Measurements from ENCODE around the gene EPHA3. TPM values are rescaled to one million over a fixed set of nuclear protein-coding genes. Genes with fewer than 3 reads are reported as not detected.

EPHA3 gene
- total and polyA plus RNA-seq, 2 donors from 2014 or later, result 0.19 to 6.5 TPM

GRCh38 chr3:89186456-89186855, 79.0 kb downstream of the EPHA3 start:
- H3K27ac ChIP-seq (ENCODE audit: low read depth in 2 of 2, low read length in 2 of 2), result no peak overlapping the region
- TF ChIP-seq, protein P1, sequence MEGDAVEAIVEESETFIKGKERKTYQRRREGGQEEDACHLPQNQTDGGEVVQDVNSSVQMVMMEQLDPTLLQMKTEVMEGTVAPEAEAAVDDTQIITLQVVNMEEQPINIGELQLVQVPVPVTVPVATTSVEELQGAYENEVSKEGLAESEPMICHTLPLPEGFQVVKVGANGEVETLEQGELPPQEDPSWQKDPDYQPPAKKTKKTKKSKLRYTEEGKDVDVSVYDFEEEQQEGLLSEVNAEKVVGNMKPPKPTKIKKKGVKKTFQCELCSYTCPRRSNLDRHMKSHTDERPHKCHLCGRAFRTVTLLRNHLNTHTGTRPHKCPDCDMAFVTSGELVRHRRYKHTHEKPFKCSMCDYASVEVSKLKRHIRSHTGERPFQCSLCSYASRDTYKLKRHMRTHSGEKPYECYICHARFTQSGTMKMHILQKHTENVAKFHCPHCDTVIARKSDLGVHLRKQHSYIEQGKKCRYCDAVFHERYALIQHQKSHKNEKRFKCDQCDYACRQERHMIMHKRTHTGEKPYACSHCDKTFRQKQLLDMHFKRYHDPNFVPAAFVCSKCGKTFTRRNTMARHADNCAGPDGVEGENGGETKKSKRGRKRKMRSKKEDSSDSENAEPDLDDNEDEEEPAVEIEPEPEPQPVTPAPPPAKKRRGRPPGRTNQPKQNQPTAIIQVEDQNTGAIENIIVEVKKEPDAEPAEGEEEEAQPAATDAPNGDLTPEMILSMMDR (IDR thresholded peaks at IDR 0.05; ENCODE audit: borderline replicate concordance, extremely low read depth, insufficient read depth), result no peak
- intact Hi-C loops (cut with DNase I), result no loop called here
- H3K36me3 ChIP-seq (ENCODE audit: control insufficient read depth in 2 of 3, insufficient read depth in 3 of 3, low read length in 3 of 3), result no peaks in the 10 kb centered on the region
- no peaks in the 10 kb centered on the region for H3K9me3 ChIP-seq (ENCODE audit: control insufficient read depth in 2 of 3, insufficient read depth in 1 of 3, low read length in 3 of 3)
- DNase-seq (no peak), FAIRE-seq (no peak)
- H3K4me3 ChIP-seq (ENCODE audit: low read length in 3 of 3), result no peak overlapping the region
- H3K27me3 ChIP-seq (ENCODE audit: control insufficient read depth, insufficient read depth, low read length), result no peaks in the 10 kb centered on the region
- no peaks in the 10 kb centered on the region for H3K4me1 ChIP-seq (ENCODE audit: control insufficient read depth in 2 of 3, insufficient read depth in 2 of 3, low read depth in 1 of 3, low read length in 3 of 3)
- H3K9ac ChIP-seq (ENCODE audit: low read length in 3 of 3), result no peak overlapping the region

DNA sequence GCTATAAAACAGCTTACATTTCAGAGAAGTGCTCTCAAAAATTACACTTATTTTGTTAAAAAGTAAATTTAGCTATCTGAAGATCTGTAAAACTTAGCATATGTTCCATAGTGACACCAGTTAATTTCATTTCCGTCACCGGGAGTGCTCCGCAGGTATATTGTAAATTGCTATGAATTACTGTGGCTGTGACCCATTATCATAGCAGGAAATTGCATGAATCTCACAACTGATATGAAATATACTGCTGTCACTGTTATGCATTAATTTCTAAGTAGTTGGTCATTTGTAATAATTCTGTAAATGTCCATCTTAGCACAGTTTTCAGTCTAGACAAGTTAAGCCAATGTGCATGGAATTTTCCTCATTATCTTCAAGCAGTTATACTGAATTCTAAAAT, 91.2 kb downstream of the EPHA3 start:
- intact Hi-C loops (cut with DNase I), result no loop called here

GRCh38 chr3:89212619-89213018, 105.2 kb downstream of the EPHA3 start:
- no peak overlapping the region for H3K4me3 ChIP-seq (ENCODE audit: low read length in 3 of 3)
- H3K36me3 ChIP-seq (ENCODE audit: control insufficient read depth in 2 of 3, insufficient read depth in 3 of 3, low read length in 3 of 3), result no peaks in the 10 kb centered on the region
- DNase-seq (no peak), FAIRE-seq (no peak)
- no peak overlapping the region for H3K9ac ChIP-seq (ENCODE audit: low read length in 3 of 3)
- H3K27me3 ChIP-seq (ENCODE audit: control insufficient read depth, insufficient read depth, low read length), result no peaks in the 10 kb centered on the region
- TF ChIP-seq, protein P1 (IDR thresholded peaks at IDR 0.05; ENCODE audit: borderline replicate concordance, extremely low read depth, insufficient read depth), result no peak
- no peak overlapping the region for H3K27ac ChIP-seq (ENCODE audit: low read depth in 2 of 2, low read length in 2 of 2)
- intact Hi-C loops (cut with DNase I), result no loop called here
- no peaks in the 10 kb centered on the region for H3K9me3 ChIP-seq (ENCODE audit: control insufficient read depth in 2 of 3, insufficient read depth in 1 of 3, low read length in 3 of 3)
- no peaks in the 10 kb centered on the region for H3K4me1 ChIP-seq (ENCODE audit: control insufficient read depth in 2 of 3, insufficient read depth in 2 of 3, low read depth in 1 of 3, low read length in 3 of 3)

More for the DNA sequence above, 91.2 kb downstream of the EPHA3 start:
- Histone ChIP-seq H3K36me3 (ENCODE audit: control insufficient read depth in 2 of 3, insufficient read depth in 3 of 3, low read length in 3 of 3) (no peaks in the 10 kb centered on the region), H3K9me3 (ENCODE audit: control insufficient read depth in 2 of 3, insufficient read depth in 1 of 3, low read length in 3 of 3) (no peaks in the 10 kb centered on the region), H3K9ac (ENCODE audit: low read length in 3 of 3) (no peak overlapping the region), H3K4me1 (ENCODE audit: control insufficient read depth in 2 of 3, insufficient read depth in 2 of 3, low read depth in 1 of 3, low read length in 3 of 3) (no peaks in the 10 kb centered on the region), H3K27me3 (ENCODE audit: control insufficient read depth, insufficient read depth, low read length) (no peaks in the 10 kb centered on the region), H3K4me3 (ENCODE audit: low read length in 3 of 3) (no peak overlapping the region), H3K27ac (ENCODE audit: low read depth in 2 of 2, low read length in 2 of 2) (no peak overlapping the region)
- no peak for FAIRE-seq
- TF ChIP-seq, protein P1 (IDR thresholded peaks at IDR 0.05; ENCODE audit: borderline replicate concordance, extremely low read depth, insufficient read depth), result no peak
- no peak for DNase-seq

Measured in kidney (tissue), 14 donors.